HUDEP-2 (cell line): ENCODE data around the gene FOXN4.

Experiments used
- DNase-seq, 76 experiments: peaks; one replicate each; lab custom pipeline; 2025; ENCODE audit not compliant: unreplicated experiment in 76 of 76; lab: John Stamatoyannopoulos, UW

FOXN4 gene

GRCh38 chr12:109287181-109287580, 21.9 kb downstream of the FOXN4 start:
- DNase-seq, result no peak

- no peak for DNase-seq
These were observed 22.4 kb downstream of the FOXN4 start for GRCh38 chr12:109286652-109287051.

DNA sequence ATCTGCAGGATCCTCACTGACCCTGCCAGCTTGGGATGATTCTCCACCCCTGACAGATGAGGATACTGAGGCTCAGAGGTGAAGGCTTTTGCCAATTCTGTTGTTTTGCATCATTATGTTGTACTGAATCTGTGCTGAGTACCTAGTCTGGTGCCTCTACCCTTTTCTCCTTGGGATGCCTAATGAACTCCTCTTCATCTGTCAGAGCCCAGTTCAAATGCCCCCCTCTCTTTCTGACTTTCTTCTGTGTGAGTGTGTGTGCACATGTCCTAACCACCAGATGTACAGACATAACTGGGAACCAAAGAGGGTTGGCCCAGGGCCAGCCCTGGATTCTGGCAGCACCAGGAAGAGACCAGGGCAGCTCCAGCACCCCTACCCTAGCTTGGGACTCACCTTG, 22.8 kb downstream of the FOXN4 start:
- no peak for DNase-seq

DNA sequence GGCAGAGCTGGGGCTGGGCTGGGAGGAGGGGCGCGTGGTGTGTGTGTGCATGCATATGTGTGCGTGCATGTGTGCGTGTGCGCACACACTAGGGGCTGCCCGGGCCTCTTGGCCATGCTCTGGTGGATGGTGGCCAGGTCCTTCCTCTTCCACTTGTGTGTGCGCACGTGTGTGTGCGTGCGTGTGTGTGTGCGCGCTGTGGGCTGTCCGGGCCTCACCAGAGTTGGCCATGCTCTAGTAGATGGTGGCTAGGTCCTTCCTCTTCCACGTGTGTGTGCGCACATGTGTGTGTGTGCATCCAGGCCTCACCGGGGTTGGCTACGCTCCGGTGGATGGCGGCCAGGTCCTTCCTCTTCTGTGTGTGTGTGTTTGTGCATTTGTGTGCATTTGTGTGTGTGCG, 24.7 kb downstream of the FOXN4 start:
- no peak for DNase-seq

GRCh38 chr12:109281452-109281851, 27.6 kb downstream of the FOXN4 start:
- no peak for DNase-seq

DNA sequence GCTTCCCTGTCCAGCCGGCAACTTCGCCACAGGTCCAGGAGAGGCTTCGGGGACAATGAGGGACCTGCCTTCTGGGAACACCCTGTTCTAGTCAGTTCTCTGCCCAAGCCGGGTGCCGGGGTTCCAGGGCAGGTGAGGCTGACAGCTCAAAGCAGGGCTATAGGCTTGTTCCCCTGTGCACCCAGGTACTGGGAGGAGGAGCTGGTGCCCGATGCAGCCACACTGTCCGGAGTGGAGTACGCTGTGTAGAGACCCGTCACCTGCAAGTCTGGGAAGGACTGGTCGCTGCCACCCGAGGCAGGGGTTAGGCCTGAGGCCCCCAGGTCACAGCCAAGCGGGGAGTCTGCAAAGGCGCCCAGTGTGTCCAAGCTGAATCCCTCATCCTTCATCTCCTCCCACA, 29.6 kb downstream of the FOXN4 start:
- no peak for DNase-seq

- no peak for DNase-seq
These were observed 30.2 kb downstream of the FOXN4 start for GRCh38 chr12:109278912-109279311.

- DNase-seq, result no peak
These were observed 31.0 kb downstream of the FOXN4 start for GRCh38 chr12:109277899-109278762.

DNA sequence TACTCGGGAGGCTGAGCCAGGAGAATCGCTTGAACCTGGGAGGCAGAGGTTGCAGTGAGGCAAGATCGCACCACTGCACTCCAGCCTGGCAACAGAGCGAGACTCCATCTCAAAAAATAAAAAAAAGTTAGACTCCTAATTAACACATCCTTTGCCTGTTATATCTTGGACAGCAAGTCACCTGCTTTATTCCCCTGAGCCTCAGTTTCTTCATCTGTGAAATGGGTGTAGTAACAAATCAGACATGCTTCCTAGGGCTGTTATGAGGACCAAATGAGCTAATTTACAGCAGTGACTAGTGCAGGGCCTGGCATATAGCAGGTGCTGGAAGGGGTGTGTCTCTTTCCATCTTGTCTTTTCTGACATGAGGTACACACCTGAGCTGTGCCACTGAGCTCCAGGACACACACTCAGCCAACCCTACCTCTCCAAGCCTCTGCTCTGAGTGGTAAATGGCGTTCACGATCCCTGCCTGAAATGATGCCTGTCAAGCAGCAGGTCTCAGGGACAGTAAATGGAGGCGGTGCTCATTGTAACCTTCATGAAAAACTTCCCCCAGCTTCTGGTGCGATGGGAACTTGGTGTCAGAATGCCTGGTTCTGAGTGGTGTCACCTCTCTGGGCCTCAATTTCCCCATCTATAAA, 31.7 kb downstream of the FOXN4 start:
- no peak for DNase-seq

DNA sequence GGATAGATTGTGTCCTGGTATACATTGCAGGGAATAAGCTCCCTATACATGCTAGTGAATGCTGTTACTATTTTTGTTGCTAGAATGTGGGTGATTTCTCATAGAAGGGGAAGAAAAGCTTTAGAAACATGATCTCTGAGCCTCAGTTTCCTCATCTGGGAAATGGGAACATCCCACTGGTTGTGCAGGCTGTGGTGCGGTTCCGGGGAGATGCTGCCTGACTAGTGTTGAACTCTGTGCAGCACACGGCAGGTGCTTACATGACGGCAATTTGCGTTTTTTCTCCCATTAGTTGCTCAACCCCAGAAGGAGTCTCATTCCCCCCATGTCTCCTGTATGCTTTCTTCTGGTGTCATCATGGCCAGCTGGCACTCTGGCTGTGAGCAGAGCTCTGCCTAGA, 32.9 kb downstream of the FOXN4 start:
- DNase-seq, result no peak

DNA sequence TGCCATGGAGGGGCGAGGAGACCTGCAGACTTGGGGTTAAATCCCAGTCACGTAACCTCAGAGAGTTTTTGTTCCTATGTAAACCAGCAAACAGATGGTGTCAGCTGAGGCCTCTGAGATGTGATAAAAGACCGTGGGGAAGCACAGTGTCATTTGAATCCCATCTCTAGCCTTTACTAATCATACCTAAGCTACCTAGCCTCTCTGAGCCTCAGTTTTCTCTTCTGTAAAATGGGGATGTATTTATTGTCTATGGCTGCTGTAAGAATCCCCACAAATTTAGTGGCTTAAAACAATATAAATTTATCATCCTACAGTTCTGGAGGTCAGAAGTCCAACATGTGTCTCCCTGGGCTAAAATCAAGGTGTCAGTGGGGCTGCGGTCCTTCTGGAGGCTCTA, 33.9 kb downstream of the FOXN4 start:
- DNase-seq, result no peak

- no peak for DNase-seq
These were observed 34.7 kb downstream of the FOXN4 start for GRCh38 chr12:109274381-109274780.

- DNase-seq, result no peak
These were observed 35.7 kb downstream of the FOXN4 start for GRCh38 chr12:109273354-109273753.

GRCh38 chr12:109271418-109271817, 37.7 kb downstream of the FOXN4 start:
- no peak for DNase-seq

DNA sequence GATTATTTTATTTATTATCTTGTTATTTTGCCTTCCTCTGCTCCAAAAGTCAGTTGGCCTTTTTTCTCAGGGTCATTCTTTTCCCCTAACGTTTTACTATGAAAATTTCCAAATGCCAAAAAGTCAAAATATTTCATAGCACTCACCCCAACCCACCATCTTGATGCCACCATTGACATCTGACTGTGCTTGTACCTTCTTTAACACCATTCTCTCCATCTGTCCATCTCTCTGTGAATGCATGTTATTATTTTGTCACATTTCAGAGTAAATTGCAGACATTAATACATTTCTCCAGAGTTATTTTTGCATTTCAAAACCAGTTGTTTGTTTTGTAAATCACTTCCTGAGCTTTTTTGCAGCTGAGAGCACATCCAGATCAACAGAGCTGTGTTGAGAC, 38.6 kb downstream of the FOXN4 start:
- no peak for DNase-seq

GRCh38 chr12:109269428-109269827, 39.7 kb downstream of the FOXN4 start:
- DNase-seq, result no peak

GRCh38 chr12:109268896-109269295, 40.2 kb downstream of the FOXN4 start:
- DNase-seq, result no peak

GRCh38 chr12:109267361-109267760, 41.7 kb downstream of the FOXN4 start:
- DNase-seq, result no peak

DNA sequence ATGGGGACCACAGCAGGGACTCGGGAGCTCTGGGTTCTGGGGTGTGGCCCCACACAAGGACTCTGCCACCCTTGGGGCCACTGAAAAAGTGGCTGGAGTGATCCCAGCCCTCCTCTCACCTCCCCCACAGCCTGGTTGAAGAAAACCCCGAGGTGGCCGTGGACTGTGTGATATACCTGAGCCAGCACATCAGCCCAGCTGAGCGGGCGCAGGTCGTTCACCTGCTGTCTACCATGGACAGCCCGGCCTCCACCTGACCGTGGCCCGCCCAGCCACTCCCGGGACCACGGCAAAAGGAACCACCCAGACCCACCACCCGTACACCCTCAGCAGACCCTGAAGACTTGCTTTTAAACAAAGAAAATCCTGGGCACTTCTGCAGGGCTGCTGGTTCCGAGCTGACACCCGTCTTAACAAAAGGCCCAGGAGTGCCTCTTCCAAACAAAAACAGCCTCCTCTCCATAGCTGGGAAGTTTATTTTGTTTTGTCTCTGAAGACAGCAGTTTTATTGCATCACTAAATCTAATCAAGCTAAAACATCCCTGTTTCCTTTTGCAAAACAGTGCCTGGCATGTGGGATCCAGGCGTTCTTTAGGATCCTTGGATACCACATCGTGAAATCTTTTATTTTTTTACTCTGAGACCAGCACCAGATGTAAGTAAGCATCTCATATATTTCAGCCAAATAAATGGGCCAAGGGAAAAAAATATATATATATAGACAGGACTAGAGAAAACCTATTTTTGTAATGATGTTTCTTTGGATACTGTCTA, 42.8 kb downstream of the FOXN4 start:
- DNase-seq, result no peak

- DNase-seq, result no peak
These were observed 44.0 kb downstream of the FOXN4 start for GRCh38 chr12:109264943-109265650.
